ENCODE data around the gene TBC1D10B.

DNA sequence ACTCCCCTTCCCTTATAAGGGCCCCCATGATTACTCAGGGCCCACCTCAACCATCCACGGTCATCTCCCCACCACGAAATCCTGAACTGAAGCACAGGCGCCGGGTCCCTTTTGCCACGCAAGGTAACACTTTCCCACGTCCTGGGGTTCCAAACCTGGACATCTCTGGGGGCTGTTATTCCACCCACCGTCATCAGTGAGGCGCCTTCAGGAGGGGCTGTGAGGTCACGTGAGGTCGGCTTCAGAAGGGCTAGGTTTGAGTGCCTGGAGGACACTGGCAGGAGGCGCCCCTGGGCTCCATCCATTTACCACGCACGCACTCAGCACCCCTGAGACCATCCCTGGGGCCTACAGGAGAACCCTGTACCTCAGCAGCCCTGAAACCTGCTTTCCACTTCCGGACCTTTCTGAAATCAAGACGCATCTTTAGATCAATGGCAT, 19.3 kb downstream of the TBC1D10B start:
- TF ChIP-seq, protein P1, sequence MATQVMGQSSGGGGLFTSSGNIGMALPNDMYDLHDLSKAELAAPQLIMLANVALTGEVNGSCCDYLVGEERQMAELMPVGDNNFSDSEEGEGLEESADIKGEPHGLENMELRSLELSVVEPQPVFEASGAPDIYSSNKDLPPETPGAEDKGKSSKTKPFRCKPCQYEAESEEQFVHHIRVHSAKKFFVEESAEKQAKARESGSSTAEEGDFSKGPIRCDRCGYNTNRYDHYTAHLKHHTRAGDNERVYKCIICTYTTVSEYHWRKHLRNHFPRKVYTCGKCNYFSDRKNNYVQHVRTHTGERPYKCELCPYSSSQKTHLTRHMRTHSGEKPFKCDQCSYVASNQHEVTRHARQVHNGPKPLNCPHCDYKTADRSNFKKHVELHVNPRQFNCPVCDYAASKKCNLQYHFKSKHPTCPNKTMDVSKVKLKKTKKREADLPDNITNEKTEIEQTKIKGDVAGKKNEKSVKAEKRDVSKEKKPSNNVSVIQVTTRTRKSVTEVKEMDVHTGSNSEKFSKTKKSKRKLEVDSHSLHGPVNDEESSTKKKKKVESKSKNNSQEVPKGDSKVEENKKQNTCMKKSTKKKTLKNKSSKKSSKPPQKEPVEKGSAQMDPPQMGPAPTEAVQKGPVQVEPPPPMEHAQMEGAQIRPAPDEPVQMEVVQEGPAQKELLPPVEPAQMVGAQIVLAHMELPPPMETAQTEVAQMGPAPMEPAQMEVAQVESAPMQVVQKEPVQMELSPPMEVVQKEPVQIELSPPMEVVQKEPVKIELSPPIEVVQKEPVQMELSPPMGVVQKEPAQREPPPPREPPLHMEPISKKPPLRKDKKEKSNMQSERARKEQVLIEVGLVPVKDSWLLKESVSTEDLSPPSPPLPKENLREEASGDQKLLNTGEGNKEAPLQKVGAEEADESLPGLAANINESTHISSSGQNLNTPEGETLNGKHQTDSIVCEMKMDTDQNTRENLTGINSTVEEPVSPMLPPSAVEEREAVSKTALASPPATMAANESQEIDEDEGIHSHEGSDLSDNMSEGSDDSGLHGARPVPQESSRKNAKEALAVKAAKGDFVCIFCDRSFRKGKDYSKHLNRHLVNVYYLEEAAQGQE (IDR thresholded peaks at IDR 0.05; ENCODE audit: low read depth), result no peak
- no peak for TF ChIP-seq RAD21 (IDR thresholded peaks at IDR 0.05; ENCODE audit: low read depth)

All from Ishikawa (cell line).